Thoracic aorta (tissue), 2 donors: Measurements from ENCODE around the gene FIGN. TPM values are rescaled to one million over a fixed set of nuclear protein-coding genes. Genes with fewer than 3 reads are reported as not detected.
A peak's percentile ranks its signal among the peaks of the same experiment; 100 is the strongest.

Experiments used
- ATAC-seq: fragments of 150-250 bp; one replicate; pipeline ENCODE4 v1.8.0; 2017; ENCODE audit warnings: low read depth; ENCODE audit not compliant: insufficient number of reproducible peaks, low FRiP score
- DNase-seq: peaks from one replicate; pipeline ENCODE4 v3.0.0-alpha.2; 2020; ENCODE audit warnings: low spot score
- H3K27ac ChIP-seq, 2 donors: fragments of 200-600 bp; sonication (generic); 1 replicate in 1 of 2; 2 replicates in 1 of 2; pipeline ENCODE4 v1.5.1; 2016; ENCODE audit warnings: mild to moderate bottlenecking in 2 of 2, moderate library complexity in 2 of 2
- H3K27me3 ChIP-seq: fragments of 200-600 bp; sonication (generic); replicated peaks from 2 replicates; pipeline ENCODE4 v1.6.0; 2016; ENCODE audit warnings: mild to moderate bottlenecking; ENCODE audit not compliant: insufficient read depth
- H3K36me3 ChIP-seq: fragments of 200-600 bp; sonication (generic); one replicate; pipeline ENCODE4 v1.5.1; 2016
- H3K4me1 ChIP-seq, 2 donors: fragments of 200-600 bp; sonication (generic); 1 replicate in 1 of 2; 2 replicates in 1 of 2; pipeline versions ENCODE4 v1.5.1 to v1.6.0; 2016; ENCODE audit warnings: low read depth in 2 of 2, mild to moderate bottlenecking in 1 of 2; ENCODE audit not compliant: control insufficient read depth in 1 of 2
- H3K4me3 ChIP-seq: fragments of 200-600 bp; sonication (generic); 2 replicates; pipeline ENCODE4 v1.5.1; 2016; ENCODE audit warnings: mild to moderate bottlenecking
- H3K9me3 ChIP-seq: fragments of 200-600 bp; sonication (generic); 2 replicates; pipeline ENCODE4 v1.5.1; 2016
- CTCF ChIP-seq: fragments of 200-600 bp; sonication (generic); IDR thresholded peaks from one replicate; pipeline ENCODE4 v1.5.1; 2019; ENCODE audit warnings: antibody characterized with exemption
- total RNA-seq, 2 donors: library from RNA; depleted of rRNA; stranded (reverse); fragments of >200 nt; gene quantifications; one replicate each; pipeline versions ENCODE4 v1.1.0 to v1.2.3, GENCODE V29; 2016

The FIGN gene
- total RNA-seq, 2 donors from 2014 or later: 10.8 to 21.2 TPM

GRCh38 chr2:163669506-163669905 lies 66.3 kb downstream of the FIGN start:
- no peak overlapping the region for H3K4me3 ChIP-seq
- no peaks in the 10 kb centered on the region for H3K27me3 ChIP-seq
- ATAC-seq (no peak), DNase-seq (no peak)
- H3K9me3 ChIP-seq: no peaks in the 10 kb centered on the region
- H3K27ac ChIP-seq: peak overlapping the region in 1 of 2 donors; percentile 40
- peaks cover 15 to 58% of the 10 kb centered on the region in 2 donors for H3K4me1 ChIP-seq
- H3K36me3 ChIP-seq: no peaks in the 10 kb centered on the region
- TF ChIP-seq CTCF: no peak

DNA sequence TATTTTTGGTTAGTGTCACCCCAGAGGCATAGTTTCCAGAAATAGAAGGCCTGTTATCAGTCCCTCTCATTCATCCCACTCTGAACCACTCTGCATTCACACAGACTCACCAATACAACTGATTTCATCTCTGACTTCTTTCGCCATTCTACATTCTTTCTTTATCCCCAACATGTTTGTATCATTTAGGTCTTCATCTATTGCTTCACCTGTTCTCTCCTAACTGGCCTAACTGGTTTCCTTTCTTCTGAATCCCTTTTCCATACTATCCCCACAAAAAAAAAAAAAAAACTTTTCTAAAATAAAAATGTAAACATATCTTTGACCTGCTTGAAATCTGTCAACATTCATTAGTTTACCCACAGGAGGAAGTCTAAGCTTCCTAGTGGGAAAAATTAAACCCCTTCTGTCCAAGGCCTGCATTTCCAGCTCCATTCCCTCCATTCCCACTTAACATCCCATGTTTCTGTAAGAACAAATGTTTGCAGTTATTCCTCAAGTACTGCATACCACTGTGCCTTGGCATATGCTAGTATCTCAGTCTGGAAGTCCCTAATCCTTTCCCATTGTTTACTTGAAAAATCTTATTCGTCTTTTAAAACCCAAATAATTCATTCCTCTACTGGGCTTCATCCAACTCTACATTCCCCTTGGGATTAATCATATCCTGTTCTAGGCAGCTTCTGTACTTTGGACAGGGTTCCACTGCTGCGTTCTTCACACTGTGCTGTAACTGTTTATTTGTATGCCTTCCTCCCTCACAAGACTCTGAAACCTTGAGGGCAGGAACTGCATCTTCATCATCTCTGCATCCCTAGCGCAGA lies 68.5 kb downstream of the FIGN start:
- Histone ChIP-seq H3K27ac (peak overlapping the region; percentile 28 to 61), H3K4me3 (no peak overlapping the region), H3K4me1 (peaks cover 21 to 48% of the 10 kb centered on the region in 2 donors), H3K36me3 (no peaks in the 10 kb centered on the region), H3K9me3 (no peaks in the 10 kb centered on the region), H3K27me3 (no peaks in the 10 kb centered on the region)
- DNase-seq: no peak
- no peak for TF ChIP-seq CTCF
- ATAC-seq: peak; percentile 85

DNA sequence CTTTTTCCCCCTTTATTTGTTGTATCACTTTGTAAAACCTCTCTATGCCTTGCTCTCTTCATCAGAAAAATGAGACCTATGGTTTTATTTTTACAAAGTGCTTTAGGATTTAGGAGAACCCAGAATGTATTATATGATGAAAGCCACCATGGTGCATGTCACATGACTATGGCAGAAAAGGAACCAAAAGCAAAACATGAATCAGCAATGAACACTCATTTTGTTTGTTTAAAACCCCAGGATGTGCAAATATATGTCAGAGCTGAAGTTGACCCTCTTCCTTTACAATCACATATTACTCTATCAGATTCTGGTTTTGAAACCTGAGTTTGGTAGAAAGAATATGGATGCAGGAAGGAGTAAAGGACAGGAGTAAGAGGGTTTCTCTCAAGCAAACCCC lies 70.0 kb downstream of the FIGN start:
- ATAC-seq (no peak), DNase-seq (no peak)
- H3K4me3 ChIP-seq: no peak overlapping the region
- H3K27me3 ChIP-seq: no peaks in the 10 kb centered on the region
- no peaks in the 10 kb centered on the region for H3K9me3 ChIP-seq
- no peaks in the 10 kb centered on the region for H3K36me3 ChIP-seq
- TF ChIP-seq CTCF: no peak
- peaks cover 22 to 52% of the 10 kb centered on the region in 2 donors for H3K4me1 ChIP-seq
- no peak overlapping the region for H3K27ac ChIP-seq

- no peak for ATAC-seq
- no peaks in the 10 kb centered on the region for H3K27me3 ChIP-seq
- no peaks in the 10 kb centered on the region for H3K9me3 ChIP-seq
- H3K4me3 ChIP-seq: no peak overlapping the region
- no peak for DNase-seq
- no peak overlapping the region for H3K27ac ChIP-seq
- H3K4me1 ChIP-seq: peaks cover 23 to 52% of the 10 kb centered on the region in 2 donors
- TF ChIP-seq CTCF: no peak
- no peaks in the 10 kb centered on the region for H3K36me3 ChIP-seq
Measured at GRCh38 chr2:163665051-163665450, 70.8 kb downstream of the FIGN start.

DNA sequence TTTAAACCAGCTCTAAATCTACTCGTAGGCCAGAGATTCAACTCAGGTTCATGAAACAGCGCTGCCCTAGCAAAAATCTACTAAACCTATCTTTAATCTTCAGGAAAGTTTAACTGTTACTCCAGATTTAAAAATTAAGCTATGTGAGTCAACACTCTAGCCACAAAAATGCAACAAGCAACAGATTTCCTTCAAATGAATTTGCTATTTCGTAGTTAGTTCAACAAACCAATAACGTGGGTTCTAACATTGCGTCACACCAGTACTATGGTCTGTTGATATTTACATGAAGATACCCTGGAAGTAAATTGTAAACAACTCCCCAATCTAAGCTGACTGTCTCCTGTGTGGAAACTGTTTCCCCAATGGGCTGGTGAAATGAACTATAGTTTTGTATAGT lies 71.2 kb downstream of the FIGN start:
- H3K36me3 ChIP-seq: no peaks in the 10 kb centered on the region
- H3K4me3 ChIP-seq: no peak overlapping the region
- DNase-seq (no peak), ATAC-seq (no peak)
- no peaks in the 10 kb centered on the region for H3K9me3 ChIP-seq
- no peak overlapping the region for H3K27ac ChIP-seq
- H3K4me1 ChIP-seq: peaks cover 27 to 52% of the 10 kb centered on the region in 2 donors
- H3K27me3 ChIP-seq: no peaks in the 10 kb centered on the region
- TF ChIP-seq CTCF: no peak
